Endothelial cell of umbilical vein (primary cell): ENCODE measurements around the gene RTL5.

Experiments
- CTCF ChIP-seq, 2 donors: IDR thresholded peaks; 1 replicate in 1 of 2; 2 replicates in 1 of 2; pipeline ENCODE4 v1.5.1; 2011; ENCODE audit warnings: low read length in 2 of 2, mild to moderate bottlenecking in 2 of 2, moderate library complexity in 2 of 2, control low read depth in 1 of 2, inconsistent platforms in 1 of 2, low read depth in 1 of 2; ENCODE audit not compliant: insufficient read depth in 1 of 2; ENCODE audit errors: extremely low read depth in 1 of 2
- POLR2A ChIP-seq: IDR thresholded peaks from 2 replicates; pipeline ENCODE4 v1.6.1; 2012; ENCODE audit warnings: low read depth, mild to moderate bottlenecking, control low read depth, low read length

DNA sequence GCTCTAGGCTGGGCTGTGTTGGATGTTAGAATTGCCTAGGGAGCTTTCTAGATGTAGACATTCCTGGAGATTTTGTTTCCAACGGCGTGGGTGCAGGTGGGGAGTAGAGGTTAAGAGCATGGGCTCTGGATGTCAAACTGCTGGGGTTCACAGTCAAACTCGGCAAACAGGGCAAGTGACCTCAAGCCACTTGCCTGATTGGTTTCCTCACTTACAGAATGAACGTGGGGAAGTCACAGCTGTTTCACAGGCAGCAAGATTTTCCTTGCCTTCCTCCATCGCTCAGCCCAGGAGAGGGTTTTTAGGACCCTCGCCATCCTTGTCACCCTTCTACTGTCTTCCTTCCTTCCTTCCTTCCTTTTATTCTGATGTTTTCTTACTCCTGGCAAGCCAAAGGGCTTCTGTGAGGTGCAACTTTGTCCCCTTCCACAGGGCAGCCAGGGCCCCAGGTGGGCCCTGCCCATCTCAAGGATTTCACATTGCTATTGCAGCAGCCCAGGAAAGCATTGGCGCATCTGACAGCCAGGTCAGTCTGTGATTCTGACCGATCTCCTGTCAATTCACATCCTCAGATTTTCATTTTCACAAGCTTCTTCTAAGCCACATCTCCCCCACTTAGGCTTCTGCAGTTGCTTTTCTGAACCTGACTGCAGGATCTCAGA, 7.0 kb downstream of the RTL5 start:
- TF ChIP-seq CTCF (IDR thresholded peaks at IDR 0.05; ENCODE audit: extremely low read depth in 1 of 2, insufficient read depth in 1 of 2, low read depth in 1 of 2, low read length in 2 of 2) (no peak), POLR2A (no peak)
